D721Med (cell line): ENCODE measurements around the gene SH3PXD2A.
"Not testable (repeated sequence)": the region's sequence is repeated elsewhere in the genome, so short reads cannot be mapped to it uniquely, and the experiment has no call there.

Source experiments
- DNase-seq: peaks from one replicate; pipeline ENCODE4 v3.0.0; 2011; ENCODE audit warnings: low spot score; ENCODE audit not compliant: insufficient read length
- FAIRE-seq: peaks from 2 replicates; lab custom pipeline; 2011; peaks lifted over from hg19 to GRCh38; lab: Jason Lieb, UNC
- TF ChIP-seq, protein P1 (sequence below): IDR thresholded peaks from 2 replicates; pipeline ENCODE4 v1.5.1; 2012; ENCODE audit warnings: mild to moderate bottlenecking, control low read depth; ENCODE audit not compliant: insufficient read depth; ENCODE audit errors: missing control alignments

Gene SH3PXD2A

GRCh38 chr10:103637011-103637410 lies 218.4 kb downstream of the SH3PXD2A start:
- FAIRE-seq (no peak), DNase-seq (no peak)

GRCh38 chr10:103636492-103636891 lies 218.9 kb downstream of the SH3PXD2A start:
- TF ChIP-seq, protein P1, sequence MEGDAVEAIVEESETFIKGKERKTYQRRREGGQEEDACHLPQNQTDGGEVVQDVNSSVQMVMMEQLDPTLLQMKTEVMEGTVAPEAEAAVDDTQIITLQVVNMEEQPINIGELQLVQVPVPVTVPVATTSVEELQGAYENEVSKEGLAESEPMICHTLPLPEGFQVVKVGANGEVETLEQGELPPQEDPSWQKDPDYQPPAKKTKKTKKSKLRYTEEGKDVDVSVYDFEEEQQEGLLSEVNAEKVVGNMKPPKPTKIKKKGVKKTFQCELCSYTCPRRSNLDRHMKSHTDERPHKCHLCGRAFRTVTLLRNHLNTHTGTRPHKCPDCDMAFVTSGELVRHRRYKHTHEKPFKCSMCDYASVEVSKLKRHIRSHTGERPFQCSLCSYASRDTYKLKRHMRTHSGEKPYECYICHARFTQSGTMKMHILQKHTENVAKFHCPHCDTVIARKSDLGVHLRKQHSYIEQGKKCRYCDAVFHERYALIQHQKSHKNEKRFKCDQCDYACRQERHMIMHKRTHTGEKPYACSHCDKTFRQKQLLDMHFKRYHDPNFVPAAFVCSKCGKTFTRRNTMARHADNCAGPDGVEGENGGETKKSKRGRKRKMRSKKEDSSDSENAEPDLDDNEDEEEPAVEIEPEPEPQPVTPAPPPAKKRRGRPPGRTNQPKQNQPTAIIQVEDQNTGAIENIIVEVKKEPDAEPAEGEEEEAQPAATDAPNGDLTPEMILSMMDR: no peak
- FAIRE-seq (no peak), DNase-seq (no peak)

More at GRCh38 chr10:103637011-103637410, 218.4 kb downstream of the SH3PXD2A start:
- TF ChIP-seq, protein P1: no peak

DNA sequence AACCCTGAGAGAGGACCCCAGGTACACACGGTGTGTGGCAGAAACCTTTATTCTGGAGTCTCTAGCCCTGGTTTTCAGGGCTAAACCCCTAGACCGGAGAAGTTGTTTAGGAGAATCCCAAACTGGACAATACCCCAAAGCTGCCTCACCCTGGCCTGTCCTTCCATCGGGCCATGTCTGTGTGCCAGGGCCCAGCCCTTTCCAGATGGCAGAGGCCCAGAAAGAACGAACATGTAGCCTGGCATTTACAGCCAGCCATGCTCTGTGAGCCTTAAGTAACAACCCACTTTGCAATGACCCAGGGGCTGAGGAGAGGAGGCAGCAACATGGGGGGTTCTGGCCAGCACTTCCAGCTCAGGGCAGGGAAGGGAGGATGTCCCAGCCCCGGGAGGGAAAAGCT lies 219.8 kb downstream of the SH3PXD2A start:
- DNase-seq: no peak
- no peak for FAIRE-seq
- TF ChIP-seq, protein P1: no peak

DNA sequence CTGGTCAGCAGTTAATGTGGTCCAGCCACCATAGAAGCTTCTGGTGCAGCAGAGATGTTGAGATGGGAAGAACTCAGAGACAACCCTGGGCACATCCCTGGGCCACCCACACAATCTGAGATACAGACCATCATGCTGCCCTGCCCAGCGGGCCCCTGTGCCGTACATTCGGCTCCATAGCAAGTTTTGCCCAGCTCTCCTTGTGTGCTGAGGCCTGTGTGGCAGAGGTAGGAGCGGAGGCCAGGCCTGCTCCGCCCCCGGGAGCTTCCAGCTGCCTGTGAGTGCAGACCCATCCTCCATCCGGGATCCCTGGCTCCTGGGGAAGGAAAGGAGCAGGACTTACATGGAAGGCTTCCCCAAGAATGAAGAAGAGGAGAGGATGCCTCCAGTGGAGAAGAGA lies 221.5 kb downstream of the SH3PXD2A start:
- DNase-seq (no peak), FAIRE-seq (no peak)
- TF ChIP-seq, protein P1: no peak

- FAIRE-seq, DNase-seq: not testable (repeated sequence)
Observed at GRCh38 chr10:103632871-103633270, 222.5 kb downstream of the SH3PXD2A start.

- TF ChIP-seq, protein P1: no peak
- no peak for DNase-seq
- no peak for FAIRE-seq
Observed at GRCh38 chr10:103632247-103632642, 223.1 kb downstream of the SH3PXD2A start.

GRCh38 chr10:103630156-103630555 lies 225.2 kb downstream of the SH3PXD2A start:
- TF ChIP-seq, protein P1: no peak
- FAIRE-seq (no peak), DNase-seq (no peak)

DNA sequence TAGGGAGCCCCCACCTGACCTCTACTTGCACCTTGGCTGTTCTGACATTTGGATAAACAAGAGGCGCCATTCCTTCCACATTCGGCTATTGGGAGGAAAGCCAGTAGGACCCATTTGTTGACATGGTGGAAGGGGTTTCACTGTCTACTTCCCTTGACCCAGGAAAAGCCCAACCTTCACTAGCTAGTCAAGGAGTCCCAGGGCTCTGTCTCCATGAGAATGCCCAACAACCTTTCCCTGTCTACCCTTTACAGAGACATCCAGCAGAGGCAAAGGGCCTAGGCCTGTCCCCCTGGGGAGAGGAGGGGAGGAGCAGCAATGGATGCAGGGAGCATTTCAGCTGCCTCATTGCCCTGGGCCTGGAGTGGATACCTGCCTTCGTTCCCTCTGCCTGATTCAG lies 225.8 kb downstream of the SH3PXD2A start:
- no peak for FAIRE-seq
- TF ChIP-seq, protein P1: no peak
- DNase-seq: no peak
